ENCODE data around the gene LRCH3. TPM values are rescaled to one million over a fixed set of nuclear protein-coding genes. Genes with fewer than 3 reads are reported as not detected.
"Not testable (repeated sequence)": the region's sequence is repeated elsewhere in the genome, so short reads cannot be mapped to it uniquely, and the experiment has no call there.

Gene LRCH3
- total and polyA plus RNA-seq, 2 of the 13 experiments (the other 11 are each of a cell fraction or from before 2014, with no cell fraction given) = 25.5 to 103 TPM

- Histone ChIP-seq H4K20me1 (ENCODE audit: insufficient read depth, low read length) (no peaks in the 10 kb centered on the region), H3K9ac (ENCODE audit: insufficient read depth, low read depth, low read length) (no peak overlapping the region), H3K4me3 (replicated peaks in 1 of 3; ENCODE audit: insufficient read depth in 1 of 3, low read depth in 2 of 3, low read length in 3 of 3) (no peak overlapping the region), H3K4me2 (ENCODE audit: low read depth, low read length) (no peak overlapping the region), H3K27me3 (ENCODE audit: control insufficient read depth in 1 of 2, insufficient read depth in 2 of 2, low read length in 2 of 2) (no peaks in the 10 kb centered on the region), H3K36me3 (replicated peaks in 1 of 2; ENCODE audit: control insufficient read depth in 1 of 2, insufficient read depth in 2 of 2, low read length in 2 of 2) (no peaks in the 10 kb centered on the region), H3K27ac (ENCODE audit: extremely low read length, insufficient read depth, low read length) (no peak overlapping the region), H2AFZ (ENCODE audit: low read length) (no peak overlapping the region), H3K79me2 (ENCODE audit: insufficient read depth, low read length) (no peaks in the 10 kb centered on the region), H3K9me3 (ENCODE audit: low read length) (no peaks in the 10 kb centered on the region), H3K4me1 (ENCODE audit: insufficient read depth, low read length) (no peaks in the 10 kb centered on the region)
- TF ChIP-seq ZNF333 (CRISPR knock-in tag; IDR thresholded peaks at IDR 0.05; ENCODE audit: borderline replicate concordance) (no peak), NR2F2 (IDR thresholded peaks at IDR 0.05; ENCODE audit: borderline replicate concordance, low read depth) (no peak), MYPOP (CRISPR knock-in tag; IDR thresholded peaks at IDR 0.05) (no peak), KDM2A (CRISPR knock-in tag; IDR thresholded peaks at IDR 0.05; ENCODE audit: borderline replicate concordance, low read depth) (no peak), KLF16 (CRISPR knock-in tag; IDR thresholded peaks at IDR 0.05) (no peak), ZNF652 (CRISPR knock-in tag; IDR thresholded peaks at IDR 0.05; ENCODE audit: borderline replicate concordance, low read depth) (no peak)
- TF ChIP-seq, protein P1, sequence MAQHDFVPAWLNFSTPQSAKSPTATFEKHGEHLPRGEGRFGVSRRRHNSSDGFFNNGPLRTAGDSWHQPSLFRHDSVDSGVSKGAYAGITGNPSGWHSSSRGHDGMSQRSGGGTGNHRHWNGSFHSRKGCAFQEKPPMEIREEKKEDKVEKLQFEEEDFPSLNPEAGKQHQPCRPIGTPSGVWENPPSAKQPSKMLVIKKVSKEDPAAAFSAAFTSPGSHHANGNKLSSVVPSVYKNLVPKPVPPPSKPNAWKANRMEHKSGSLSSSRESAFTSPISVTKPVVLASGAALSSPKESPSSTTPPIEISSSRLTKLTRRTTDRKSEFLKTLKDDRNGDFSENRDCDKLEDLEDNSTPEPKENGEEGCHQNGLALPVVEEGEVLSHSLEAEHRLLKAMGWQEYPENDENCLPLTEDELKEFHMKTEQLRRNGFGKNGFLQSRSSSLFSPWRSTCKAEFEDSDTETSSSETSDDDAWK (CRISPR knock-in tag; IDR thresholded peaks at IDR 0.05) = no peak
- in situ Hi-C loops (cut with HindIII; ENCODE audit: extremely low pct_ligation_motif_present, low pct_unique_long_range_greater_than_20kb) = loop anchor here (5.0 kb wide), 1 partner anchor 35 kb away; no protein-coding TSS in a partner anchor
- ChIA-PET POLR2A (no interaction called here), CTCF (ENCODE audit: low intra/inter-chr PET ratio, low total read pairs) (no interaction called here)
- ATAC-seq = no peak
- no TSS peak for BruUV-seq (replicated peaks)
- WGBS (ENCODE audit: low lambda C conversion rate) = 0% methylated on average over 2 of the region's 2 CpGs
- intact Hi-C loops (cut with micrococcal nuclease; ENCODE audit: unreplicated experiment) = loop anchor here (5.0 to 10.0 kb wide), 2 partner anchors 168 to 240 kb away; no protein-coding TSS in a partner anchor
- DNase-seq (ENCODE audit: low spot score) = no peak
- FAIRE-seq = no peak
Observed at GRCh38 chr3:197907196-197907595, 116.1 kb downstream of the LRCH3 start.

GRCh38 chr3:197908550-197908949 lies 117.5 kb downstream of the LRCH3 start:
- DNase-seq (ENCODE audit: low spot score); H3K4me1 ChIP-seq (ENCODE audit: insufficient read depth, low read length); H3K36me3 ChIP-seq (replicated peaks in 1 of 2; ENCODE audit: control insufficient read depth in 1 of 2, insufficient read depth in 2 of 2, low read length in 2 of 2); H3K9me3 ChIP-seq (ENCODE audit: low read length); CTCF ChIA-PET (ENCODE audit: low intra/inter-chr PET ratio, low total read pairs); H3K27ac ChIP-seq (ENCODE audit: extremely low read length, insufficient read depth, low read length); H2AFZ ChIP-seq (ENCODE audit: low read length); POLR2A ChIA-PET; H3K9ac ChIP-seq (ENCODE audit: insufficient read depth, low read depth, low read length); BruUV-seq (replicated peaks); ATAC-seq; H3K27me3 ChIP-seq (ENCODE audit: control insufficient read depth in 1 of 2, insufficient read depth in 2 of 2, low read length in 2 of 2); H3K4me2 ChIP-seq (ENCODE audit: low read depth, low read length); H4K20me1 ChIP-seq (ENCODE audit: insufficient read depth, low read length); FAIRE-seq; H3K79me2 ChIP-seq (ENCODE audit: insufficient read depth, low read length); H3K4me3 ChIP-seq (replicated peaks in 1 of 3; ENCODE audit: insufficient read depth in 1 of 3, low read depth in 2 of 3, low read length in 3 of 3): not testable (repeated sequence)
- in situ Hi-C loops (cut with HindIII; ENCODE audit: extremely low pct_ligation_motif_present, low pct_unique_long_range_greater_than_20kb) = loop anchor here (5.0 kb wide), 1 partner anchor 34 kb away; no protein-coding TSS in a partner anchor
- intact Hi-C loops (cut with micrococcal nuclease; ENCODE audit: unreplicated experiment) = loop anchor here (5.0 to 10.0 kb wide), 2 partner anchors 166 to 239 kb away; no protein-coding TSS in a partner anchor
- 80% methylated on average over 1 of the region's 2 CpGs for whole genome bisulfite sequencing (ENCODE audit: low lambda C conversion rate)
